Neural cell (in vitro differentiated cells): ENCODE measurements around the gene CACNA1B.
"Not testable (repeated sequence)": the region's sequence is repeated elsewhere in the genome, so short reads cannot be mapped to it uniquely, and the experiment has no call there.

ENCODE experiments used
- CTCF ChIP-seq: fragments of 450-650 bp; IDR thresholded peaks from 2 replicates; pipeline ENCODE4 v1.5.1; 2014; ENCODE audit warnings: antibody characterized with exemption, mild to moderate bottlenecking, moderate library complexity; ENCODE audit not compliant: poor library complexity, severe bottlenecking
- REST ChIP-seq: IDR thresholded peaks from 2 replicates; pipeline ENCODE4 v1.6.1; 2012; ENCODE audit warnings: borderline replicate concordance
- SMC3 ChIP-seq: fragments of 450-650 bp; conservative IDR thresholded peaks from 2 replicates; pipeline ENCODE4 v1.6.1; 2014; ENCODE audit warnings: antibody characterized with exemption, mild to moderate bottlenecking, moderate library complexity; ENCODE audit not compliant: poor library complexity
- TAF1 ChIP-seq: IDR thresholded peaks from 2 replicates; pipeline ENCODE4 v1.6.1; 2012; ENCODE audit warnings: low read depth

- TF ChIP-seq REST, CTCF, SMC3, TAF1: not testable (repeated sequence)
Measured at GRCh38 chr9:137877506-137878122, at the start of gene CACNA1B.
